BLaER1 (cell line): Measurements from ENCODE around the gene WDR45.
A peak's percentile ranks its signal among the peaks of the same experiment; 100 is the strongest.

Experiments
- H3K27ac ChIP-seq: shearing (Covaris generic); formaldehyde crosslinking; 2 replicates; pipeline ENCODE4 v1.8.1; 2022
- H3K27me3 ChIP-seq: shearing (Covaris generic); formaldehyde crosslinking; 2 replicates; pipeline ENCODE4 v1.8.1; 2022
- H3K36me3 ChIP-seq: shearing (Covaris generic); formaldehyde crosslinking; 2 replicates; pipeline ENCODE4 v1.8.1; 2022
- H3K4me1 ChIP-seq: shearing (Covaris generic); formaldehyde crosslinking; 2 replicates; pipeline ENCODE4 v1.8.1; 2022
- H3K4me2 ChIP-seq: shearing (Covaris generic); formaldehyde crosslinking; 2 replicates; pipeline ENCODE4 v1.8.1; 2022
- H3K4me3 ChIP-seq: shearing (Covaris generic); formaldehyde crosslinking; 2 replicates; pipeline ENCODE4 v1.8.1; 2022
- H3K9ac ChIP-seq: shearing (Covaris generic); formaldehyde crosslinking; 2 replicates; pipeline ENCODE4 v1.8.1; 2022
- H3K9me3 ChIP-seq: shearing (Covaris generic); formaldehyde crosslinking; 2 replicates; pipeline ENCODE4 v1.8.1; 2022
- H4K20me1 ChIP-seq: shearing (Covaris generic); formaldehyde crosslinking; 2 replicates; pipeline ENCODE4 v1.8.1; 2022
- Cebpa-rat ChIP-seq: shearing (Covaris generic); IDR thresholded peaks from 2 replicates; pipeline ENCODE4 v1.8.1; 2022

WDR45 gene

DNA sequence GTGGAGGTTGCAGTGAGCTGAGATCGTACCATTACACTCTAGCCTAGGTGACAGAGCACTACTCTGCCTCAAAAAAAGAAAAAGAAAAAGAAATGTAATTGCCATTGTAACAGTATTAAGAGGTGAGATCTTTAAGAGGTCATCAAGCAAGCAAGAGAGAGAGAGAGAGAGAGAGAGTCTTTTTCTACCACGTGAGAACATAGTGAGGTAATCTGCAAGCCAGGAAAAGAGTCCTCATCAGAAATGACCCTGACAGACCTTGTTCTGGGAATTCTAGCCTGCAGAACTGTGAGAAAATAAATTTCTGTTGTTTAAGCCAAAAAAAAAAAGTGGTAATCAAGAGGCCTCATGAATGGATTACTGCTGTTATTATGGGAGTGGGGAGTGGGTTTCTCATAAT is 29.0 kb upstream of the WDR45 start:
- Histone ChIP-seq H3K27me3 (peaks cover 36% of the 10 kb centered on the region), H3K4me1 (no peaks in the 10 kb centered on the region), H3K4me2 (no peak overlapping the region), H3K4me3 (no peak overlapping the region), H3K9me3 (no peaks in the 10 kb centered on the region), H3K27ac (no peak overlapping the region), H4K20me1 (peaks cover 5% of the 10 kb centered on the region; the same call in 1 of the 2 replicates), H3K9ac (no peak overlapping the region), H3K36me3 (peaks cover 43% of the 10 kb centered on the region)
- TF ChIP-seq Cebpa-rat, result no peak

DNA sequence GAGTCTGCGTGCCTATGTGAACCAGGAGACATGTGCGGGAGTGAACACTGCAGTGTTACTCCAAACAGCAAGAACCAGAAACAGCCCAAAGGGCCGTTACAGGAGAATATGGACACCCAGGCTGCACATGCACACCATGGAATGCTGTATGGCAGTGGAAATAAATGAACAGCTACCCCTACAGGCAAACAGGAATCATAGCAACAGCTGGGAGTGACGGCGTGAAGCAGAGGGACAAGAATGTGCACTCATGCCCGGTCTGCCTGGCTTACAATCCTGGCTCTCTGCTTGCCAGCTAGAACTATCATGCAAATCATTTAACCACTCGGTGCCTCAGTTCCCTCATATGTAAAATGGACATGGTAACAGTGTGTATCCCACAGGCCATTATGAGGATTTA is 27.2 kb upstream of the WDR45 start:
- Histone ChIP-seq H3K4me1 (no peaks in the 10 kb centered on the region), H3K27me3 (peaks cover 18% of the 10 kb centered on the region), H3K36me3 (peaks cover 27% of the 10 kb centered on the region), H4K20me1 (peaks cover 5% of the 10 kb centered on the region; the same call in 1 of the 2 replicates), H3K9me3 (no peaks in the 10 kb centered on the region), H3K9ac (no peak overlapping the region), H3K27ac (no peak overlapping the region), H3K4me3 (no peak overlapping the region), H3K4me2 (no peak overlapping the region)
- no peak for TF ChIP-seq Cebpa-rat

DNA sequence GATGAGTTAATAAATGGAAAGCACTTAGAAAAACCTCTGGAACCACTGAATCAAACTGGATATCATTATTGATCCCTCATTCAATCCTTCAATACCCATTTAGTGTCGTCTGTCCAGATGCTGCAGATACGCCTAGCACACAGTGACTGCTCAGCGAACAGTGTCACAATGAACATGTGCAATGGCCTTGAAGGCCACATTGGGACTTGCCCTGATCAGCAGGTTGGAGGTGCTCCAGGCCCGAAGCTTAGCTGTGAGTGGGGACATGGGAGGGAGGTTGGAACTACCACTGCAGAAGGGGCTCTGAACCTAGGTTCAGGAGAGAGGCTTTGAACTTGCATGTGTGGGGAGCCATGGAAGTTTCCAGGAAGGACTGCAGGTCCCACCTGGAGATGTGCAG is 26.6 kb upstream of the WDR45 start:
- Histone ChIP-seq H3K4me1 (peaks cover 4% of the 10 kb centered on the region; the same call in 1 of the 2 replicates), H3K9ac (no peak overlapping the region), H3K4me2 (no peak overlapping the region), H3K36me3 (peaks cover 21% of the 10 kb centered on the region), H3K9me3 (no peaks in the 10 kb centered on the region), H3K27me3 (peaks cover 14% of the 10 kb centered on the region; the same call in 1 of the 2 replicates), H3K27ac (no peak overlapping the region), H4K20me1 (no peaks in the 10 kb centered on the region), H3K4me3 (no peak overlapping the region)
- TF ChIP-seq Cebpa-rat, result no peak

DNA sequence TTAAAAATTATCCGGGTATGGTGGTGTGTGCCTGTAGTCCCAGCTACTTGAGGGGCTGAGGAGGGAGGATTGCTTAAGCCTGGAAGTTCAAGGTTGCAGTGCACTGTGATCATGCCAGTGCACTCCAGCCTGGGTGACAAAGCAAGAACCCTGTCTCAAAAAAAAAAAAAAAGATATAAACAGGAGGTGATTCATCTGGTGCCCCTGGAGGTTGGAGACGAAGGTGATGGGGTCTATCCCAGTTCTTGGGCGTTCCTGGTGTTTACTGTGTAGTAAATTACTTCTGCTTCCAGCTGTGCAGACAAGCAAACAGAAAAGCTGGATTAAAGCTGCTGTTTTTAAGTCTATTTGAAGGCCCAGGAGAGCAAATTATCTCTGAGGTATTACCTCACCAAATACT is 23.9 kb upstream of the WDR45 start:
- no peak overlapping the region for H3K9ac ChIP-seq
- no peak overlapping the region for H3K4me2 ChIP-seq
- no peak for TF ChIP-seq Cebpa-rat

DNA sequence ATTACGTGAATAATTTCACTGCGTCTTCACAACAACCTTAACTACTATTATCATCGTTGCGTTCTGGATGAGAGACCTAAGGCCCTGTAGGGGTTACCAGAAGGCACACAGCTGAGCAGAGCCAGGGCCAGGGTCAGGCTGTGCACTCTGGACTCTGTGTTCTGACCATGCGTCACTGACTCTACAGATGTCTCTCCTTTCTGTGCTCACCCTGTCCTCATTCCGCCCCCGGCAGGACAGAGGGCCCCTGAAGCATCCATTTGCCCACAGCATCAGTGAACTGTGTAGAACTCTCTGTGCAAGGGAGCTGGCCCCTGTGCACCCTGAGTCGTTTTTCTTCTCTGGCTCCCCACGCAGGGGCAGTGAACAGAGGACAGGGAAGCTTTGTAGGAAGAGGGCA is 22.5 kb upstream of the WDR45 start:
- no peak for TF ChIP-seq Cebpa-rat
- peaks cover 10% of the 10 kb centered on the region; the same call in 1 of the 2 replicates for H3K4me1 ChIP-seq
- H3K4me2 ChIP-seq, result no peak overlapping the region
- no peaks in the 10 kb centered on the region for H4K20me1 ChIP-seq
- H3K27me3 ChIP-seq, result 0 out of 2 replicates have a peak, but pooled peaks cover 5% of the 10 kb centered on the region
- no peak overlapping the region for H3K27ac ChIP-seq
- H3K4me3 ChIP-seq, result no peak overlapping the region
- H3K9me3 ChIP-seq, result no peaks in the 10 kb centered on the region
- no peak overlapping the region for H3K9ac ChIP-seq
- H3K36me3 ChIP-seq, result peaks cover 4% of the 10 kb centered on the region; the same call in 1 of the 2 replicates

More for the DNA sequence above, 23.9 kb upstream of the WDR45 start:
- Histone ChIP-seq H3K36me3 (peaks cover 4% of the 10 kb centered on the region; the same call in 1 of the 2 replicates), H3K4me3 (no peak overlapping the region), H3K4me1 (peaks cover 10% of the 10 kb centered on the region; the same call in 1 of the 2 replicates), H3K27me3 (0 out of 2 replicates have a peak, but pooled peaks cover 5% of the 10 kb centered on the region), H3K27ac (no peak overlapping the region), H4K20me1 (no peaks in the 10 kb centered on the region), H3K9me3 (no peaks in the 10 kb centered on the region)

DNA sequence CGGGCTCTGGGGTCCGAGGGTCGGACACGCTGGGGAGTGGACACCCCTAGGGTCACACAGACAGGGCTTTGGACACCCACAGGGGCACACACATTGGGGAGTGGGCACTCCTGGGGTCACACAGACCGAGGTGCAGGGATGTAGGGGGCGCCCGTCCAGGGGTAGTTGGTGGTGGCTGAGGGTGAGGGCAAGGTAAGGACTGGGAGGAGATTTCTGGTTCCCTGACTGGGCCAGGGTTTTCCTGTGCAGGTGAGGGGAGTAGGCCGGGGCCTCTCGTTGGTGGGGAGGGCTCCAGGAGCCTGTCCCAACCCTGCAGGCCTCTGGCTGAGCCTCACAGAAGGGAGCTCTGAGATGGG is 21.9 kb upstream of the WDR45 start:
- peak overlapping the region; percentile 43; the same call in 1 of the 2 replicates for H3K27ac ChIP-seq
- no peaks in the 10 kb centered on the region for H4K20me1 ChIP-seq
- 0 out of 2 replicates have a peak, but pooled peaks cover 5% of the 10 kb centered on the region for H3K27me3 ChIP-seq
- peak overlapping the region; percentile 70 for H3K4me2 ChIP-seq
- peaks cover 4% of the 10 kb centered on the region; the same call in 1 of the 2 replicates for H3K36me3 ChIP-seq
- H3K9ac ChIP-seq, result peak overlapping the region; percentile 64
- no peak for TF ChIP-seq Cebpa-rat
- peak overlapping the region; percentile 70 for H3K4me3 ChIP-seq
- no peaks in the 10 kb centered on the region for H3K9me3 ChIP-seq
- peaks cover 10% of the 10 kb centered on the region; the same call in 1 of the 2 replicates for H3K4me1 ChIP-seq

DNA sequence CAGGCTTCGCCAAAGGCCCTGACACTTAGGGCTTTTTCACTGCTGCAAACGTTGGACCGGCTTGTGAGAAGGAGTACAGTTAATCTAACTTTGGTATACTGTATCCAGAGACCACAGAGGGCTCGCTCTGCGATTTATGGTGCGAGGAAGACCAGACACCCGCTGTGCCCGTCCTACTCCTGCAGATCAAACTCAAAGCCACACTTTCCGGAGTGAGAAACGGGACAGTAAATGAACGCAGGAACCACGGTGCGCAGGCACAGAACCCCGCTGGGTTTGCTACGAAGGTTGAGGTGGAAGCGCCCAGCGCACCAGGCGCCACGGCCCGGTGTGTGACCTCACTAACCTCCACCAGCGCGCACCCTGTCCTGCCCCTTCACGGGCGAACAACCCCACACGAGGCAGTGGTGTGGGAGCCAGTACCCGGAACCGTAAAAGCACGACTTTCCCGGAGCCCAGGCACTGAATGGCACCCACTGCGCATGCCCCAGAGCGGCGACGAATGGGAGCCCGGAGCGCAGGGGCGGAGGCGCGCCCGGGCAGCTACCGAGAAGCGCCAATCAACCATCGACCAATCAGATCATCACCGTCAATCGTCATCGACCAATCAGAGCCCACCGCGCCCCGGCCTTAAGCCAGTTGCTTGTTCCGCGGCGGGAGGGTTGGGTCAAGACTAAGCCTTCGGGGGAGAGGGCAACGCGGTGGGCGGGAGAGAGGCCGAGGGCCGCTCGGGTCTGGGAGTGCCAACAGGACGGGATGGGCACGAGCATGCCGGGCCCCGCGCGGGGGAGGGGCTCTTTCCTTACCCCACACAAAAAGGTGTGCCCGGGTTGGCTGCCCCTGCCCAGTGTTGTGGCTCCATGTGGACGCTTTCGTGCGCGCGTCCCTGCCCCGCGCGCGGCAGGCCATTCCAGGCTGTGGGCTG is 21.3 kb upstream of the WDR45 start:
- H3K4me1 ChIP-seq, result peaks cover 10% of the 10 kb centered on the region; the same call in 1 of the 2 replicates
- peak overlapping the region; percentile 70 for H3K4me3 ChIP-seq
- H3K36me3 ChIP-seq, result no peaks in the 10 kb centered on the region
- no peaks in the 10 kb centered on the region for H4K20me1 ChIP-seq
- peak overlapping the region; percentile 77 for H3K4me2 ChIP-seq
- TF ChIP-seq Cebpa-rat, result no peak
- H3K9ac ChIP-seq, result peak overlapping the region; percentile 80
- H3K27me3 ChIP-seq, result 0 out of 2 replicates have a peak, but pooled peaks cover 3% of the 10 kb centered on the region
- H3K27ac ChIP-seq, result peak overlapping the region; percentile 79
- no peaks in the 10 kb centered on the region for H3K9me3 ChIP-seq

DNA sequence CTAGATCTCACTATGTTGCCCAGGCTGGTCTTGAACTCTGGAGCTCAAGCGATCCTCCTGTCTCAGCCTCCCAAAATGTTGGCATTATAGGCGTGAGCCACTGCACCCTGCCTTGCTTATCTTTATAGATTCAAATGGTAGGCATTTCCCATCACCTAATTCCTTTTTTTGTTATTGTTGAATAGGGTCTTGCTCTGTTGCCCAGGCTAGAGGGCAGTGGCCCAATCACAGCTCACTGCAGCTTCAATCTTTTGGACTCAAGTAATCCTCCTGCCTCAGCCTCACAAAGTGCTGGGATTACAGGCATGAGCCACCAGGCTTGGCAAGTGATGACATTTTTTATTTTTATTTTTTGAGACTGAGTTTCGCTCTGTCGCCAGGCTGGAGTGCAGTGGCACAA is 16.7 kb upstream of the WDR45 start:
- Histone ChIP-seq H4K20me1 (no peaks in the 10 kb centered on the region), H3K27me3 (peaks cover 15% of the 10 kb centered on the region; the same call in 1 of the 2 replicates), H3K9me3 (no peaks in the 10 kb centered on the region), H3K9ac (no peak overlapping the region), H3K4me1 (peaks cover 6% of the 10 kb centered on the region; the same call in 1 of the 2 replicates), H3K27ac (no peak overlapping the region), H3K4me2 (no peak overlapping the region), H3K36me3 (no peaks in the 10 kb centered on the region), H3K4me3 (no peak overlapping the region)
- no peak for TF ChIP-seq Cebpa-rat

DNA sequence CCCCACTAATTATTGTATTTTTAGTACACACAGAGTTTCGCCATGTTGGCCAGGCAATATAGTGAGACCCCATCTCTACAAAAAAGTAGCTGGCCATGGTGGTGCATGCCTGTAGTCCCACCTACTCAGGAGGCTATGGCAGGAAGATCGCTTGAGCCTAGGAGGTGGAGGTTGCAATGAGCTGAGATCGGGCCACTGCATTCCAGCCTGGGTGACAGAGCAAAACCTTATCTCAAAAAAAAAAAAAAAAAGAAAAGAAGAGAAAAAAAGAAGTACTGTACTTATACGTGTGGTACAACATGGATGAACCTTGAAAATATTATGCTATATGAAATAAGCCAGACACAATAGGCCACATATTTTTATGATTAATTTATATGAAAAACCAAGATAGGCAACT is 9.9 kb upstream of the WDR45 start:
- Histone ChIP-seq H3K27me3 (peaks cover 43% of the 10 kb centered on the region), H3K9me3 (no peaks in the 10 kb centered on the region), H3K4me1 (no peaks in the 10 kb centered on the region), H3K4me2 (no peak overlapping the region), H3K27ac (no peak overlapping the region), H3K4me3 (no peak overlapping the region), H3K9ac (no peak overlapping the region), H4K20me1 (no peaks in the 10 kb centered on the region), H3K36me3 (no peaks in the 10 kb centered on the region)
- TF ChIP-seq Cebpa-rat, result no peak
